C4-2B (cell line): ENCODE results near the gene SRRM3.

Source experiments
- CTCF ChIP-seq: fragments of 450-650 bp; conservative IDR thresholded peaks from 2 replicates; pipeline ENCODE4 v1.5.1; 2017; ENCODE audit warnings: mild to moderate bottlenecking
- ZFX ChIP-seq: fragments of 450-650 bp; IDR thresholded peaks from 2 replicates; pipeline ENCODE4 v1.6.1; 2017

GRCh38 chr7:76265299-76265698, 63.6 kb downstream of the SRRM3 start:
- TF ChIP-seq CTCF (no peak), ZFX (no peak)
